HG02588 (cell line): ENCODE measurements around the gene EN2.

ENCODE experiments used
- ATAC-seq: cut with Tn5 transposase; IDR thresholded peaks from one replicate; pipeline ENCODE4 v1.9.1; 2021; ENCODE audit warnings: mild to moderate bottlenecking, moderate library complexity; ENCODE audit not compliant: unreplicated experiment

The EN2 gene

DNA sequence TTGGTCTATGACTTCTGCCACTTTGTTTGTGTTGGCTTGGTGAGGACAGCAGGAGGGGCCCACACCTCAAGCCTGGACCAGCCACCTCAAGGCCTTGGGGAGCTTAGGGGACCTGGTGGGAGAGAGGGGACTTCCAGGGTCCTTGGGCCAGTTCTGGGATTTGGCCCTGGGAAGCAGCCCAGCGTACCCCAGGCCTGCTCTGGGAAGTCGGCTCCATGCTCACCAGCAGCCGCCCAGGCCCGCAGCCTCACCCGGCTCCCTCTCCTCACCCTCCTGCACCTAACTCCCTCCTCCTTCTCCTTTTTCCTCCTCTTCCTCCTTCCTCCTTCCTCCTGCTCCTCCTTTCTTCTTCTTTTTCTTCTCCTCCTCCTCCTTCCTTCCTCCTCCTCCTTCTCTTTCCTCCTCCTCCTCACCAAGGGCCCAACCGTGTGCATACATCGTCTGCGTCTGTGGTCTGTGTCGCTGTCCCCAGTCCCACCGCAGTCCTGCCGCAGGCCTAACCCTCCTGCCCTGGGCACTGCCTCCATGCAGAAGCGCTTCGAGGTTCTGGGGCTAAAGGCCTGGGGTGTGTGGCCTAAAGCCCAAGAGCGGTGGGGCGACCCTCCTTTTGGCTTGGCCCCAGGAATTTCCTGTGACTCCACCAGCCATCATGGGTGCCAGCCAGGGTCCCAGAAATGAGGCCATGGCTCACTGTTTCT lies 5.3 kb downstream of the EN2 start:
- ATAC-seq = no peak

DNA sequence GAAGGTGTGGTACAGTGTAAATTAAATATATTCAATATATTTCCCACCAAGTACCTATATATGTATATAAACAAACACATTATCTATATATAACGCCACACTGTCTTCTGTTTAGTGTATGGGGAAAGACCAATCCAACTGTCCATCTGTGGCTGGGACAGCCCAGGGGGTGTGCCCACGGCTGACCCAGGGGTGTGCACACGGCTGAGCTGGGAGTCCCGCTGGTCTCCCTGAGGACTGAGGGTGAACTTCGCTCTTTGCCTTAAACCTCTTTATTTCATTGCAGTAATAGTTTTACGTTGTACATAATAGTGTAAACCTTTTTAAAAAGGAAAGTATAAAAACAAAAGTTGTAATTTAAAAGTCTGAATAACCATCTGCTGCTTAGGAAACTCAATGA lies 6.3 kb downstream of the EN2 start:
- no peak for ATAC-seq

DNA sequence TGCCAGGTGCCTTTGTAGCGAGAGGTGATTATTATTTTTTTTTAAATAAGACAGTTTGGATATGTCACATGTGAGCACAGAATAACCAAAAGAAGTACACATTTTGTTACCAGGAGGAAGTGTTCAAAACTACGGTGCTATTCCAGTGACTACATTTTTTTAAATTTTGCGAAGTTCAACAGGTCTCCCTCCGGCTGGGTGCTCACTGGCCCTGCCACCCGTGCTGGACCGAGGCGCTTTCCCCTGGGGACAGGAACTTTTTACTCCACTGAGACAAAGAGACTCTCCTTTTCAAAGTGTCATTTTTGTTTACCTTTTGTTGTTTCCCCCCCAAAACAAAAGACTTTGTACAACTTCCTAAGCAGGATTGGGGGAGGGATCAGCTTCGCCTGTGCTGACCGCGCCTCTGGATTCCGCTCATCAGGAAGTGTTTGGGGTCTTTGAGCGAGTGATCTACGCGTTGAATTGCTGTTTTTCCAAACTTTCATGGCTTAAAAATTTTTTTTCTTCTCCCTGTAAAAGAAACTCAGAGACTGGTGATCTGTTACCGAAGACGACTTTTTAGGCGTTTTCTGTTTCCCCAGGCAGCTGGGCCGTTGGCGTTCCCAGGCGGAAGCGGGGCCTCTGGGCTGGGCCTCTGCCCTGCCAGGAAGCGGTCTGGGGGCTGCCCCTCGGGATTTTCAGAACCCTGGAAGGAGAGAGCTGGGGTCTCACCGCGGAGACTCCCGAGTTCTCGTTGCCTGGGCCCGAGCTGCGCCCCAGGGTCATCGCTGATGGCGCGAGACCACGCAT lies 7.2 kb downstream of the EN2 start:
- no peak for ATAC-seq

DNA sequence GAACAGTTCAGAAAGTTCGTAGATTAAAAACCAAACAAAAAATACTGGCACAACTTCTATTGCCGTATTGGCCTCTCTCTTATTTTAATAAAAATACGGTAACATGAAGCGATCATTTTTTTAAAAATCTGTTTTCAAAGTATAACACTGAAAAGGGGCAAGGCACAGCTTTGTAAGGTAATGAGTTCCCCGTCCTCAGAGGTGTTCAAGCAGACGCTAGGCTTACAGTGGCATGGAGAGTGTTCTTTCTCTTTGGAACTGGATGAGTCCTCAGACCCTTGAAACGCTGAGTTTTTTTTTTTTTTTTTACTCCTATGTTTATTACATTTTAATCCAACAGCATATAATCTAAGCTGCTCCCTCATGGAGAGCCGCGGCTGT lies 7.8 kb downstream of the EN2 start:
- no peak for ATAC-seq

DNA sequence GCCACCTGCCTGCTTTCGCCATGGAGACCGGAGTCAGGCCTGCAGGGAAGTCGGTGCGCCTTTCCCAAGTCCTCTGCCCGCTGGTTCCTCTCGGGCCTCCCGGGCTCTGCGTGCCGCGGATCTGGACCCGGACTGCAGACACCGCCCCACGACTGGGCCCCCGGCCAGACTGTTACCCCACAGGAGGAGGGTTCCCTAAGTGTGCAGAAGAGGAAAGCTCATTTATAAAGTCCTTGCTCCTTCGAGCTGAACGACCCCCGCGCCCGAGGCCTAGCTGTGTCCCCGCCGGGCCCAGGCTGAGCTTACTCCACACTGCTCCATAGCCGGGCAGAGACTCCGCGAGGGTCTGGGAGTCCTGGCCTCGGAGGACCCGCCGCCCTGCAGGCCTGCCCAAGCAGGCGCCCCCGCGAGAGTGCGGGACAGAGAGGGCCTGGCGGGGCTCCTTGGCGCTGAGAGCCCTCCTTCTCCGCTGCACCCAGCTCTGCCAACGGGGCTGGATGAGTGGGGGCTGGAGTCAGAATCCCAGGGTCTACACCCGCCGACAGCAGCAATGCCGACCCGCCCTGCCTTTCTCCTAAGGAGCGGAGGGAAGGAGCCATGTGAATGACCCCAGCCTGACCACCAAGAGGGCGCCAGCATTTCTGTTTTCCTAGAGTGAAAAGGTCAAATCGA lies 8.3 kb downstream of the EN2 start:
- ATAC-seq = no peak

DNA sequence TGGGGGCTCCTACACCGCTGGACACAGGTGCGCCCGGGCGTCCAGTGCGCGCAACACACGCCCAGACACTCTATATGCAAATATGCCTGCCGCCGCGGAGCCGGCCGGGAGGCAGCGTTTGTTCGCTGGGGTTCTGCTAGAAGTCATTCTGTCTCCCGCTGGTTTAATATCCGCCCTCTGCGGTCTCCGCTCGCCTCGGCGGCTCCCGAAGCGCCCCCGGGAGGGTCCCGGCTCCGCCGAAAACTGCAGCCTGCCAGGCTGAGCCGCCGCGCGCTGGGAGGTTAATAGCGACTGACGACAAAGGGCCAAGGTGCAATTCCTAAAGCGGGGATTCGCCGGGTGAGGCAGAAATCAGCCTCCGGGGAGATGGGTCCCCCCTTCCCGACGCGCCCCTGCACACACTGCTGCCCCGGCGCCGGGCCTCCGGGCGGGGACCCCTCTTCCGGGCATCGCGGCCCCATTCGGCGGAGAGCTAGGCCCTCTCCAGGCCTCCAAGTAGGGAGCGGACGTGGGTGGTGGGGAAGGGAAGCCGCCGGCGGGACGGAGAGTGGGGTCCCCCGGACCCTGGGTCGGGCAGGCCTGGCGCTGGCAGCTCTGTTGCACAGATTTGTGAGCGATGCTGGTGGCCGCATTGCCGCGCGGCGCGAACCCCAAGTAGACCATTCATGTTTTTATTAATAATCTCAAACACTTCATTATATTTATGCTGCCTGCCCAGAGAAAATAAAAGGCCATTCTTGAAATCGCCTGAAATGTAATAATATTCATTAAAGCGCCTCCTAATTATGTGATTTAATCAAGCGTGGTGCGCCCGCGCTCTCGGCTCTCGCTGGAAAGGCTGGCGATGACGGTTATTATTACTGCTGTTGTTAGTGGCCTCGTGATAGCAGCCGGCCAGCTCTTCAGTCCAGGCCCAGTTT lies 9.1 kb downstream of the EN2 start:
- ATAC-seq = no peak

DNA sequence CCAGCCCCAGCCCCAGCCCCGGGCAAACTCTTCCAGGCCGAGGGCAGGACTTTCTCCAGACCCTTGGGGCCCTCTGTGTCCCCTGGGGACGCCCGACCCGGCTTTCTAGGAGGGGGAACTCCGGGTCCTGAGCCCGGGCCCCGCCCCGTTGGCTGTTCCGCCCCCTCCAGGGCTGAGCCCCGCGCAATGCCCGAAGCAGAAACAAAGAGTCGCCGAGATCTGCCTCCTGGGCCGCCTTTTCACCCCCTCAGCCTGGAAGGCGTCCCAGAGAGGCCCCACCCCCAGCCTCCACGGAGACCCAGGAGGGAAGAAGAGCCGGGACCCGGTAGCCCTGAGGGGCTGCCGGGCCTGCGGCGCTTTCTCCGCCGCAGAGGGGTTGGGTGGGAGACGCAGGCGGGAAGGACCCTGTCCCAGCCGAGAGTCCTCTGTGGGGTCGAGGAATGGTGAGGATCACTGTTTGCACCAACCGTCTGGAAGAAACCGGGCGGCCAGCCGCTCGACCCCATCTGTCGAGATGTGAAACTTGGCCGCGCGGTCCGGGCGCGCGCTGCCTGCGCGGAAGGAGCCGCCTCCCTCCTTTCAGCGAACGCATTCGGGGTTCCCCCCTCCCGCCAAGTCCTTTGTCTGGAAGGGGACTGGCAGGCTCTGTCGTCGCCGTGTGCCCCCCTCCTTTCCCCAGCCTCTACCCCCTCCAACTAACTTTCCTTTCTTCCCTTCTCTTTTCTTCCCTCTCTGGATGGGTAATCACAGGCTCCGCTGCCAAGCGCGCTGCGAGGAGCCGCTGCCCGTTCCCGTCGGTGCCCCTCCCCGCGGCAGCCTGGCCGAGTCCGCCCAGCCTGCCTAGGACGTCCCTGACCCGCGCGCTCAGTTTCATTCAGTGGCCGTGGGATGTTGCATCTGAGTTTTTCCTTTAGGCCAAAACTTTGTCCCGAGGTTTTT lies 10.2 kb downstream of the EN2 start:
- no peak for ATAC-seq

DNA sequence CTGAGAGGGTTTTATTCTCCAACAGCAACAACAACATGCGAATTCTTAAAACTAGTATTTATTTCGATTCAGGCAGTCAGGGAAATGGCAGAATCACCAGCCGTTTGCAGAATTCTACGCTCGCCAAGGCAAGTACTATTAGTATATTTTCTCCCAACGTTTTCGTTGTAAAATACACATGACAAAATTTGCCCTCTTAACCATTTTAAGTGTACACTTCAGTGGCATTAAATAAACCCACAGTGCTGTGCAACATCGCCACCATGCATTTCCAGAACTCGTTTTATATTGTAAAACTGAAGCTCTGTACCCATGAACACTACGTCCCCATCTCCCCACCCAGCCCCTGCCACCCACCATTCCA lies 10.8 kb downstream of the EN2 start:
- no peak for ATAC-seq

DNA sequence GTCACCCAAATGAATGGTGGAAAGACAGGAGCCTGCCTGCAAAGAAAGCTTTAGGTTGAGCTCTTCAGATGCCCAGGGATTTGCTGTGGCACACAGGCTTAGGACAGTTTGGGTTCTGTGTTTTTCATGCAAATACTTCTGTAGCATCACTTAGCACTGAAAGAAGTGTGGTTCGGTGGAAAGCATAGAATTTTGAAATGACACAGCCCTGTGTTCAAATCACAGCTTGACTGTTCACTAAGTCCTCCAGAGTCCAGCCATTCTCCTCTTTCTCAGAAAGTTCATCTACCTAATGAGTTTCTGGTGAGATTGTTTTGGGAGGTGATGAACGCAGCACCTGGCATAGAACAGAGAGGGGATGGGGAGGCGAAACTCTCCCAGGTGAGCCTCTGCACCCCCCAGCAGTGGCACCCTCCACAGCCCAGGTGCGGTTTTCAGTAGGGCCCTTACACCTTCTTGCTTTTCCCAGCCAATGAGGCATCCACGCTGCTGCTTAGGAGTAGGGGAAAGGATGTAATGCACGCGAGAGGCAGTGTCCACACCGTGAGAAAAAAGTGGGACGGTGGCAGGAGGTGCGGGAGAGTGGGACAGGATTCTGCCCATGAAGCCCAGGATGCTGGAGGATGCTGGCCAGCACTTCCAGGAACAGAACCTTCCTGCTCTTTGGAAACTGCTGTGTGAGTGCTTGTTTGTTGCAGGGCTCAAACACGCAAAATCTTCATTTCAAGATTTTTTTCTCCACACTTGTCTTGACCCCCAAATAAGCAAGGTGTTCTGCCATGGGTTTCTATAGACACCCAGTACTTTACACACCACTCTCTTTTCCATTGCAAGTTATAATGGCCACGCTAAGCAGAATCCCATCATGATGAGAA lies 11.6 kb downstream of the EN2 start:
- ATAC-seq = no peak

DNA sequence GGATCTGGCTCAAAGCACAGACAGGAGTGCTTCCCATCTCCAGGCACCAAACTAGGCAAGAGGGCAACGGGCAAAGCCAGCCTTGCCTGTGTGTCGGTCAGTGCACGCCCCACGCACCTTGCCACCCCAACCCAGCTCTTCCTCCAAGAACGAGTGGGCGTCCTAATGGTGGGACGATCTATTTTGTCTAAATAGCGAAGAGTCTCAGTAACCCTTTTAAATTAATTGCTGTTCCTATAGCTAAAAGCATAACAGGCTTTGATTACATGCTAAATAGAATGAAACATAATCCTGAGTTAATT lies 12.2 kb downstream of the EN2 start:
- ATAC-seq = no peak

DNA sequence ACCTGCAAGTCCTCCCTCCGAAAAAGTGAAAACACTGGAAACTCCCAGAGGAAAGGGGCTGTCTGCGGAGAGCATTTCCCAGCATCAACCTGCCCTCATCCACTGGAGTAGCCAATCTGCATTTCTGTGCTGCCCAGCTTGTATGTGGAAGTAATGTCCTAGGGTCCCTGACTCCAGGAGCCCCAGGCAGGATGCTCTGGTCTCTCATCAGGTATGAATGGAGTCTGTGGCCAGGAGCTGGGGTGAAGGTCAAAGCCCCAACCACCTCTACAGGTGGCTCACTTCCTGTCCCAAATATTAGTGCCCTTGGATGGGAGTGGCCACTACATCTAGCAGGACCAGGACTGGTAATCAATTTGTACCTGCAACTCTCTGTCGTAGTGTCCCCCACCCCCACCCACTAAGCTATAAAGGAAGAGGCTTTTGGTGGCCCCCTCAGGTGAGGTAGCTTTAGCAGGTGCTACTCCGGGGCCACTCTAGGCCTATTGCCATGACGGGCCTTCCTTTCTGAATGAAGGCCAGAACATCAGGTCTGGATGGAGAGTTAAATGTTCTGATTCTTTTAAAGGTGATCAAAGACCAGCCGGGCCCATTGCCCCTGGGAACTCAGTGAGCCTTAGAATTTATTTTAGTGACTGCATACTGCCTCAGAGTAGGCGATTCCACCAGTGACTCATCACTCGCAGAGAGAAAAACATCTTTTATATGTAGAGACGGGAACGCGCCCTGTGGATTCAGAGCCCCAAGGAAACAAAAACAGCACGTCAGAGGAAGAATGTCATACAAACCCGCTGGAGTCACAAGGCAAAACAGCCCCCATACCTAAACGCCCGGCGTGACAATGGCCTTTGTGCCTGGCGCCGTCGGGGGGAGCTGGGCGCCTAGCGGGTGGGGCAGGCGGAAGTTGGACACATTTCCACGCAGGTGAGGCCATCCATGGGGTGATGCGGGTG lies 13.0 kb downstream of the EN2 start:
- ATAC-seq = no peak

DNA sequence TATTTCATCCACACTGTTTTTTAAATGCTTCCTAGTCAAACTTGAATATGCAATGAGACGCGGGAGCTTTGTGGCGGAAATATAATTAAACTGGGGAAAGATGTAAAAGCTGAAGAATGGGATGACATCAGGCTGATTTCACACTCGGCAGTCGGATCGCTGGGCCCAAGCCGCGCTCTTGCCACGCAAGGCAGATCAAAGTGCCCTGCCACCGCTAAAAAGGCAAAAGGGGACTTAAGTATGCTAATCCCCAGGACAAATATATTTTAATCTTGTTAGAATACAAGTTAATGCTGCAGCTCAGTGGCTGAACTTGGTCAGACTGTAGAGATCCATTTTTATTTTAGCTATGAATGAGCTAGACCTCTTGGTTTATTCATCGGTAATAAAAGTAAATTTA lies 13.8 kb downstream of the EN2 start:
- no peak for ATAC-seq

DNA sequence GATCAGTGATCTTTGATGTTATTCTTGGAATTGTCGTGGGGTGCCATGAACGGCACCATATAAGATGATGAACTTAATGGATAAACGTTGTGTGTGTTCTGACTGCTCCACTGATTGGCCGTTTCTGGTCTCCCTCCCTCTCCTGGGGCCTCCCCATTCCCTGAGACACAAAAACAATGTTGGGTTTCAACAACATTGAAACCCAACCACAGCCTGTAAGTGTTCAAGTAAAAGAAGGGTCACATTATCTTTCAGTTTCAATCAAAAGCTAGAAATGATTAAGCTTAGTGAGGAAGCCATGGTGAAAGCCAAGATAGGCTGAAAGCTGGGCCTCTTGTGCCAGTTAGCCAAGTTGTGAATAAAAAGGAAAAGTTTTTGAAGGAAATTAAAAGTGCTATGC lies 19.5 kb downstream of the EN2 start:
- ATAC-seq = peak; percentile 86

DNA sequence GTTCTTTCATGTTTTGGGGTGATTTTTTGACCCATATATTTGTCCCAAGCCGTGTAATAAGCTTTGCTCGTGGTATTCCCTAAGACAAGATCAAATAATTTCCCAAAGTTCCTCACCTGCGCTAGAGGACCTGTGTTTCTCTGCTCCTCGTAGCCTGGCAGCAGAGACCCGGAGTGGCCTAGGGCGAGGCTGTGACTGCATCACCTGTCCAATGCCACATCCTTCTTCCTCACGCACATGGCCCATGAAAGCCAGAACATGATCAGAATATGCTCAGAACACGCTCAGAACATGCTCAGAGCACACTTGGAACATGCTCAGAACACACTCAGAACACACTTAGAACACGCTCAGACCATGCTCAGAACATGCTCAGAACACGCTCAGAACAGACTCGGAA lies 23.8 kb downstream of the EN2 start:
- no peak for ATAC-seq

DNA sequence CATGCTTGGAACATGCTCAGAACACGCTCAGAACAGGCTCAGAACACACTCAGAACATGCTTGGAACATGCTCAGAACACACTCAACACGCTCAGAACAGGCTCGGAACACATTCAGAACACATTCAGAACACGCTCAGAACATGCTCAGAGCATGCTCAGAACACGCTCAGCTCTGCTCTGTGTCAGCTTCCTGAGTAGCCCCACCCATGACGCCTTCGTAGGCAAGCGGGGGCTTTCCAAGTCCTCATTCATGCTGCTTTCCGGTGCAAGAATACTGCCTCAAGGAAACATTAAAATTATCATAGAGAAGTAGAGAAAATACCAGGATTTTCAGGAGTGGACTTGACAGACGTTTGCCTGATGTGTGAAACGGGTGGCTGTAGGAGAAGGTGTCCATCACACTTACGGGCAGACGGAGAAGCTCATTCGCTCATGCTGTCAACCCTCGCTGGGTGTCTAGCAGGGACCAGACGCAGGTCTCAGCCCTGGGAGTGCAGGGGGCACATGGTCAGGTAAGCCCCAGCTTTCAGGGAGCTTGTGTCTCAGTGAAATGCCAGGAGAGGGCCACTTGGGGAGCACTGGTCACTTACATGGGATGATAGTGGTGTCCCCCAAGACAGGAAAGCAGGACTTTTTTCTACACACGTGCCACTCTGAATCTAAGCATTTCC lies 24.7 kb downstream of the EN2 start:
- ATAC-seq = no peak

DNA sequence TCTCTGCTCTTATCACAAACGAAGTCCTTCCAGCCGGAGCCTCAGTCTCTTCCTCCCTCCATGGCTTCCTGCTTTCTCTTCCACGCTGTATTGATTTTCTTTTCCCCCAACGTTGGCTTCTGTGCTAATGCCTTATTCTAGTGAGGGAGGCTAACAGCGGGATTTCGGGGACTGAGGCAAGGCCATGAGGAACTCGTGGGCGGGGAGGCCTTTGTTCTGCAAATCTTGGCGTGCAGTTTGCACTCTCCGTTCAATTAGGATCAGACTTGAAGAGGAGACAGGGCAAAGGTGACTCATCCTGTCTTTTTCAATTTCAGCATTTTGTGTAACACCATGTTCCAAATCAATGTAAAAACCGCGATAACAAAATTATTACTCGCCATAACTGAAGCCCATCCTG lies 25.3 kb downstream of the EN2 start:
- no peak for ATAC-seq

DNA sequence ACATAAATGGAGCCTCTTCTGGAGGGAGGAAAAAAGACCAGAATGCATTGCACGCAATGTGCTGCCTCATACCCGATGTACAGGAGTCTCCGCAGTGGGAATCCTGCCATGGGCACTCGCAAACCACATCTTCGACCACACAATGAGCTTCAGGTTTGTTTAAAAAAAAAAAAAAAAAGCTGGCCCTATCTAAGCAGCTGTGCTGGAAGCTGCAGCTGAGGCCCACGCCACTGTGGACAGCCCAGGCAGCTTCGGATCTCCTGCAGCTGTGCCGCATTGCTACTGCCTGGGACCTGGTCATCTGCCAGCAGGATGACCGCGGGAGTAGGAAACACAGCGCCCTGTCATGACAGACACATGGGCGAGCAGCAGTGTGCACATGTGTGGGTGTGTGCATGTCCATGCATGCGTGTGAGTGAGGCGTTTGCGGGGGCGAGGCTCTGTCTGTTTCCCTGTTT lies 26.0 kb downstream of the EN2 start:
- no peak for ATAC-seq
